ENCODE measurements around the gene C5.
A peak's percentile ranks its signal among the peaks of the same experiment; 100 is the strongest.

C5 gene

GRCh38 chr9:121059513-121059912 lies 9.4 kb upstream of the C5 start:
- Histone ChIP-seq H3K9me2 (replicated peaks; ENCODE audit: insufficient read depth, low read length) (no peaks in the 10 kb centered on the region), H4K20me1 (ENCODE audit: insufficient read depth, low read length) (no peaks in the 10 kb centered on the region), H3K4me3 (ENCODE audit: low read length) (no peak overlapping the region), H3K9ac (ENCODE audit: low read length) (no peak overlapping the region), H3K9me3 (replicated peaks; ENCODE audit: insufficient read depth, low read length) (no peaks in the 10 kb centered on the region), H3K27ac (ENCODE audit: low read length) (no peak overlapping the region), H3K4me1 (ENCODE audit: low read length) (no peaks in the 10 kb centered on the region), H3K27me3 (replicated peaks; ENCODE audit: insufficient read depth, low read length) (no peaks in the 10 kb centered on the region), H3K4me2 (ENCODE audit: low read depth, low read length) (no peak overlapping the region), H3K36me3 (replicated peaks; ENCODE audit: insufficient read depth, low read length) (no peaks in the 10 kb centered on the region), H3K79me2 (ENCODE audit: low read length) (no peaks in the 10 kb centered on the region), H2AFZ (ENCODE audit: low read length) (no peak overlapping the region), H3F3A (ENCODE audit: insufficient read depth, low read length) (no peaks in the 10 kb centered on the region)
- DNase-seq, result no peak
- TF ChIP-seq EZH2phosphoT487 (IDR thresholded peaks at IDR 0.05; ENCODE audit: low read length), result no peak
- TF ChIP-seq EZH2 (optimal IDR thresholded peaks at IDR 0.05; ENCODE audit: low read depth, low read length), result no peak
- no peak for TF ChIP-seq CTCF (IDR thresholded peaks at IDR 0.05; ENCODE audit: low read length)

GRCh38 chr9:121057821-121058220 lies 7.7 kb upstream of the C5 start:
- Histone ChIP-seq H3K27me3 (replicated peaks; ENCODE audit: insufficient read depth, low read length) (no peaks in the 10 kb centered on the region), H3K79me2 (ENCODE audit: low read length) (no peaks in the 10 kb centered on the region), H3K9ac (ENCODE audit: low read length) (no peak overlapping the region), H3K9me3 (replicated peaks; ENCODE audit: insufficient read depth, low read length) (no peaks in the 10 kb centered on the region), H4K20me1 (ENCODE audit: insufficient read depth, low read length) (no peaks in the 10 kb centered on the region), H3K9me2 (replicated peaks; ENCODE audit: insufficient read depth, low read length) (no peaks in the 10 kb centered on the region), H3F3A (ENCODE audit: insufficient read depth, low read length) (no peaks in the 10 kb centered on the region), H3K4me2 (ENCODE audit: low read depth, low read length) (no peak overlapping the region), H2AFZ (ENCODE audit: low read length) (no peak overlapping the region), H3K4me1 (ENCODE audit: low read length) (no peaks in the 10 kb centered on the region), H3K27ac (ENCODE audit: low read length) (no peak overlapping the region), H3K36me3 (replicated peaks; ENCODE audit: insufficient read depth, low read length) (no peaks in the 10 kb centered on the region), H3K4me3 (ENCODE audit: low read length) (no peak overlapping the region)
- no peak for TF ChIP-seq CTCF (IDR thresholded peaks at IDR 0.05; ENCODE audit: low read length)
- TF ChIP-seq EZH2 (optimal IDR thresholded peaks at IDR 0.05; ENCODE audit: low read depth, low read length), result no peak
- no peak for TF ChIP-seq EZH2phosphoT487 (IDR thresholded peaks at IDR 0.05; ENCODE audit: low read length)
- no peak for DNase-seq

GRCh38 chr9:121055642-121056143 lies 5.6 kb upstream of the C5 start:
- Histone ChIP-seq H3K4me3 (ENCODE audit: low read length) (no peak overlapping the region), H3K79me2 (ENCODE audit: low read length) (no peaks in the 10 kb centered on the region), H3K27me3 (replicated peaks; ENCODE audit: insufficient read depth, low read length) (no peaks in the 10 kb centered on the region), H3K9ac (ENCODE audit: low read length) (no peak overlapping the region), H3K9me3 (replicated peaks; ENCODE audit: insufficient read depth, low read length) (no peaks in the 10 kb centered on the region), H3K36me3 (replicated peaks; ENCODE audit: insufficient read depth, low read length) (no peaks in the 10 kb centered on the region), H3F3A (ENCODE audit: insufficient read depth, low read length) (no peaks in the 10 kb centered on the region), H3K4me2 (ENCODE audit: low read depth, low read length) (no peak overlapping the region), H2AFZ (ENCODE audit: low read length) (no peak overlapping the region), H3K9me2 (replicated peaks; ENCODE audit: insufficient read depth, low read length) (no peaks in the 10 kb centered on the region), H3K4me1 (ENCODE audit: low read length) (no peaks in the 10 kb centered on the region), H3K27ac (ENCODE audit: low read length) (no peak overlapping the region), H4K20me1 (ENCODE audit: insufficient read depth, low read length) (no peaks in the 10 kb centered on the region)
- DNase-seq, result peak; percentile 23
- no peak for TF ChIP-seq EZH2phosphoT487 (IDR thresholded peaks at IDR 0.05; ENCODE audit: low read length)
- TF ChIP-seq CTCF (IDR thresholded peaks at IDR 0.05; ENCODE audit: low read length), result peak; percentile 75

Measured in MM.1S (cell line).